Kidney (tissue), 14 donors: ENCODE data around the gene JPH4. TPM values are rescaled to one million over a fixed set of nuclear protein-coding genes. Genes with fewer than 3 reads are reported as not detected.

Experiments used
- DNase-seq, 5 donors: peaks; one replicate each; pipeline ENCODE4 v3.0.0-alpha.2; 2013 to 2020
- FAIRE-seq: peaks from 2 replicates; lab custom pipeline; 2012; peaks lifted over from hg19 to GRCh38; lab: Jason Lieb, UNC
- H3K27ac ChIP-seq, 2 donors: one replicate each; pipeline ENCODE4 v1.7.0; 2013; ENCODE audit warnings: low read depth in 2 of 2, low read length in 2 of 2, inconsistent platforms in 1 of 2
- H3K27me3 ChIP-seq: one replicate; pipeline ENCODE4 v1.7.1; 2013; ENCODE audit warnings: low read length, inconsistent platforms; ENCODE audit not compliant: control insufficient read depth, insufficient read depth
- H3K36me3 ChIP-seq, 3 donors: one replicate each; pipeline versions ENCODE4 v1.7.0 to v1.7.1; 2013; ENCODE audit warnings: low read length in 3 of 3, control low read depth in 1 of 3, inconsistent platforms in 1 of 3; ENCODE audit not compliant: insufficient read depth in 3 of 3, control insufficient read depth in 2 of 3
- H3K4me1 ChIP-seq, 3 donors: one replicate each; pipeline versions ENCODE4 v1.7.0 to v1.7.1; 2013; ENCODE audit warnings: low read length in 3 of 3, inconsistent platforms in 1 of 3, low read depth in 1 of 3; ENCODE audit not compliant: control insufficient read depth in 2 of 3, insufficient read depth in 2 of 3
- H3K4me3 ChIP-seq, 3 donors: one replicate each; pipeline versions ENCODE4 v1.7.0 to v1.8.1; 2013; ENCODE audit warnings: low read length in 3 of 3, control low read depth in 1 of 3, inconsistent platforms in 1 of 3
- H3K9ac ChIP-seq, 3 donors: one replicate each; pipeline versions ENCODE4 v1.7.0 to v1.7.1; 2013; ENCODE audit warnings: low read length in 3 of 3, control low read depth in 1 of 3, inconsistent platforms in 1 of 3
- H3K9me3 ChIP-seq, 3 donors: one replicate each; pipeline versions ENCODE4 v1.7.0 to v1.7.1; 2013; ENCODE audit warnings: low read length in 3 of 3, control low read depth in 1 of 3, inconsistent platforms in 1 of 3; ENCODE audit not compliant: control insufficient read depth in 2 of 3, insufficient read depth in 1 of 3
- CTCF ChIP-seq: IDR thresholded peaks from 3 replicates; pipeline ENCODE4 v1.5.1; 2012; ENCODE audit warnings: mild to moderate bottlenecking, moderate library complexity, borderline replicate concordance; ENCODE audit not compliant: insufficient read depth; ENCODE audit errors: extremely low read depth
- intact Hi-C: fragments of 100-400 bp; cut with DNase I; formaldehyde crosslinking; loops from one replicate; pipeline ENCODE4 v1.11.1; 2022
- polyA plus RNA-seq: library from polyadenylated mRNA; stranded (reverse); fragments of 350-450 nt; fragmentation: Illumina TruSeq; extraction: RNeasy Lipid Tissue Mini Kit (QIAGEN cat#74804); gene quantifications from one replicate; pipeline ENCODE4 v1.2.3, GENCODE V29; 2014; ENCODE audit warnings: low read depth, low replicate concordance; ENCODE audit not compliant: insufficient read depth
- total RNA-seq: library from RNA; stranded (reverse); fragmentation: NEBNext Ultra II Directional; extraction: Animal tissue kit (Norgen Biotek cat#: 25700); gene quantifications from one replicate; pipeline ENCODE4 v1.2.1, GENCODE V29; 2021
- donor health status: control.
- donor health status: control.
- donor health status: control.
- donor health status: control.
- donor health status: control.
- donor health status: DM: yes; HTN: yes; CAD: no.
- donor health status: Normal renal cell carcinoma (clear cell type).

The JPH4 gene
- total and polyA plus RNA-seq, 2 donors from 2014 or later, result 3.6 to 7.0 TPM

GRCh38 chr14:23567186-23568020 lies 11.2 kb downstream of the JPH4 start, which contains the start of gene AP1G2:
Gene AP1G2, minus strand, starts transcription at chr14:23567791. Its CDS starts 477 bp downstream, at chr14:23567314.
- Histone ChIP-seq H3K27me3 (no peaks in the 10 kb centered on the region), H3K36me3 (peaks cover 0 to 4% (median 0%) of the 10 kb centered on the region in 3 donors), H3K9me3 (no peaks in the 10 kb centered on the region), H3K27ac (peak within 1 kb of the TSS; percentile 41 to 55), H3K4me1 (peaks cover 2 to 19% (median 6%) of the 10 kb centered on the region in 3 donors), H3K9ac (peak within 1 kb of the TSS; percentile 56 to 77 (median 65)), H3K4me3 (peak within 1 kb of the TSS; percentile 74 to 82 (median 74))
- no peak for TF ChIP-seq CTCF
- intact Hi-C loops, result no loop called here
- FAIRE-seq (no peak), DNase-seq (peak; percentile 89 to 95 (median 92))

- peak overlapping the region; percentile 74 to 82 (median 74) for H3K4me3 ChIP-seq
- TF ChIP-seq CTCF, result no peak
- FAIRE-seq, result no peak
- no peaks in the 10 kb centered on the region for H3K27me3 ChIP-seq
- H3K9me3 ChIP-seq, result no peaks in the 10 kb centered on the region
- peak overlapping the region in 1 of 2 donors; percentile 15 for H3K27ac ChIP-seq
- H3K36me3 ChIP-seq, result peaks cover 0 to 7% (median 4%) of the 10 kb centered on the region in 3 donors
- peaks cover 2 to 15% (median 6%) of the 10 kb centered on the region in 3 donors for H3K4me1 ChIP-seq
- DNase-seq, result no peak
- peak overlapping the region in 2 of 3 donors; percentile 26 to 77 for H3K9ac ChIP-seq
- intact Hi-C loops, result no loop called here
Observed at GRCh38 chr14:23566778-23567185, 11.8 kb downstream of the JPH4 start.

GRCh38 chr14:23566112-23566777 lies 12.3 kb downstream of the JPH4 start:
- intact Hi-C loops, result no loop called here
- Histone ChIP-seq H3K27ac (no peak overlapping the region), H3K36me3 (peaks cover 0 to 12% (median 4%) of the 10 kb centered on the region in 3 donors), H3K4me3 (peak overlapping the region in 1 of 3 donors; percentile 74), H3K9ac (peak overlapping the region in 1 of 3 donors; percentile 77), H3K27me3 (no peaks in the 10 kb centered on the region), H3K9me3 (no peaks in the 10 kb centered on the region), H3K4me1 (peaks cover 2 to 13% (median 6%) of the 10 kb centered on the region in 3 donors)
- DNase-seq (peak in 1 of 5 donors; percentile 51), FAIRE-seq (no peak)
- TF ChIP-seq CTCF, result no peak
